H1 (cell line): ENCODE data around the gene CEP250. TPM values are rescaled to one million over a fixed set of nuclear protein-coding genes. Genes with fewer than 3 reads are reported as not detected.

Source experiments
- CHD7 ChIP-seq: fragments of 300-600 bp; sonication (generic); IDR thresholded peaks from 2 replicates; pipeline ENCODE4 v1.7.1; 2012; ENCODE audit warnings: low read length, moderate library complexity, mild to moderate bottlenecking, inconsistent platforms; ENCODE audit not compliant: insufficient replicate concordance
- EGR1 ChIP-seq: IDR thresholded peaks from 2 replicates; pipeline ENCODE4 v1.6.1; 2011; ENCODE audit warnings: low read depth, low read length, borderline replicate concordance
- KDM4A ChIP-seq: IDR thresholded peaks from one replicate; pipeline ENCODE4 v1.7.1; 2012; ENCODE audit warnings: low read depth, mild to moderate bottlenecking, moderate library complexity, low read length, inconsistent platforms; ENCODE audit not compliant: severe bottlenecking
- KDM5A ChIP-seq: fragments of 200-600 bp; IDR thresholded peaks from 2 replicates; pipeline ENCODE4 v1.7.1; 2012; ENCODE audit warnings: mild to moderate bottlenecking, low read length, inconsistent platforms, mixed read lengths
- MAX ChIP-seq: IDR thresholded peaks from 2 replicates; pipeline ENCODE4 v1.6.1; 2012; ENCODE audit warnings: inconsistent platforms
- NRF1 ChIP-seq: IDR thresholded peaks from 2 replicates; pipeline ENCODE4 v1.6.1; 2011; ENCODE audit warnings: mild to moderate bottlenecking, low read depth, low read length, improper control_type of control experiment
- PHF8 ChIP-seq: fragments of 200-600 bp; sonication (generic); conservative IDR thresholded peaks from 2 replicates; pipeline ENCODE4 v1.7.1; 2012; ENCODE audit warnings: low read depth, mild to moderate bottlenecking, inconsistent platforms, low read length, moderate library complexity
- RFX5 ChIP-seq: IDR thresholded peaks from 2 replicates; pipeline ENCODE4 v1.6.1; 2011; ENCODE audit warnings: low read depth, low read length, improper control_type of control experiment, borderline replicate concordance
- SAP30 ChIP-seq: fragments of 300-600 bp; sonication (generic); IDR thresholded peaks from 2 replicates; pipeline ENCODE4 v1.7.1; 2012; ENCODE audit warnings: low read length, moderate library complexity, mild to moderate bottlenecking, inconsistent platforms; ENCODE audit not compliant: insufficient read depth, insufficient replicate concordance
- TEAD4 ChIP-seq: IDR thresholded peaks from 2 replicates; pipeline ENCODE4 v1.6.1; 2012; ENCODE audit warnings: low read depth, low read length, inconsistent platforms, mixed read lengths
- polyA plus RNA-seq, 7 experiments: library from polyadenylated mRNA; depleted of rRNA in 3 of 7; stranded (reverse) in 5 of 7; unstranded in 2 of 7; fragments of >200 nt in 5 of 7; fragments of 200-250 nt in 2 of 7; gene quantifications; 1 replicate in 5 of 7; 2 replicates in 1 of 7; 4 replicates in 1 of 7; pipeline versions ENCODE4 v1.2.1 to v1.2.3, GENCODE V29; 2011 to 2013; ENCODE audit warnings: missing spikeins in 2 of 7, mixed read lengths in 2 of 7
- total RNA-seq: library from RNA; stranded (reverse); fragmentation: NEBNext Ultra II Directional; extraction: Animal tissue kit (Norgen Biotek cat#: 25700); gene quantifications from 2 replicates; pipeline ENCODE4 v1.2.1, GENCODE V29; 2021

CEP250 gene
- total and polyA plus RNA-seq, 2 of the 8 experiments (the other 6 are each of a cell fraction or from before 2014, with no cell fraction given) = 2.6 to 33.7 TPM

GRCh38 chr20:35510951-35511735 is 55.7 kb downstream of the CEP250 start (continued):
- TF ChIP-seq CHD7 (no peak), SAP30 (no peak), KDM4A (no peak), RFX5 (no peak), PHF8 (no peak), EGR1 (no peak), KDM5A (no peak), NRF1 (no peak), TEAD4 (no peak), MAX (no peak)
